Stimulated activated naive CD8-positive, alpha-beta T cell treated with anti-CD3 and anti-CD28 coated beads, Interleukin-15, Interleukin-2, amounts not matched to agents 100 ng/mL and 50 ng/mL, for 24 hours (primary cell): ENCODE results near the gene DDC.
"Not testable (repeated sequence)": the region's sequence is repeated elsewhere in the genome, so short reads cannot be mapped to it uniquely, and the experiment has no call there.

ENCODE experiments used
- H3K27ac Mint-ChIP-seq: one replicate; pipeline ENCODE4 v1.8.0; 2021; ENCODE audit warnings: mild to moderate bottlenecking, mixed read lengths
- H3K27me3 Mint-ChIP-seq: one replicate; pipeline ENCODE4 v1.8.0; 2021; ENCODE audit warnings: mixed read lengths
- H3K36me3 Mint-ChIP-seq: one replicate; pipeline ENCODE4 v1.8.0; 2021; ENCODE audit warnings: low read depth, mixed read lengths
- H3K4me1 Mint-ChIP-seq: one replicate; pipeline ENCODE4 v1.8.0; 2021; ENCODE audit warnings: low read depth, mixed read lengths
- H3K4me3 Mint-ChIP-seq: one replicate; pipeline ENCODE4 v1.8.0; 2021; ENCODE audit warnings: mild to moderate bottlenecking, mixed read lengths
- H3K9me3 Mint-ChIP-seq: one replicate; pipeline ENCODE4 v1.8.0; 2021; ENCODE audit warnings: mixed read lengths

Gene DDC

DNA sequence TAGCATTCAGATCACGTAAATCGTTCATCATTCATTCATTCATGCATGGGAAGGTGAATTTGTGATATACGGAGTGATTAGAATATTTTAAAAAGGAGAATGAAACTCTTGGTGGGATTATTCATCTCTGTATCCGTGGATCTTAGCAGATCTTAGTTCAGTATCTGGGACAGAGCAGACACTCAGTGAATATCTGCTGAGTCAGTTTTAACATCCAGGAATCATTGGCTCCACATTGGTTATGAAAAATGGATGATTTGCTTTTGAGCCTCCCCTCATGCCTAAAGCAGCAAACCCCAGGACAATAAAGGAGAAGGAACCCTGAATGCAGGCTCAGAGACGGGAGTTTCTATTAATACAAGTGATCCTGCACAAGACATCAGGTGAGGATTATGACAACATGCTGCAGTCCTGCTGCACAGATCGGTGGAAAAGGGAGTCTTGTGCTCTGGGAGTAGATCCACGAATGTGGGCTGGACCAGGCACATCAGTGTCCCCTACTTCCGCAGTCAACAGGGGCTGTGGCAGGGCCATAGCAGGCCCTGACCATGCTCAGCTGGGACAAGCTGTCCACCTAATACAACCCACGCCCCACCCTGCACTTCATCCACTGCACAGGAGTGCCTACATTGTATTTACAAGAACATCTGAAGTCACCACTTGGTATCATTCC lies 88.1 kb downstream of the DDC start:
- no peaks in the 10 kb centered on the region for H3K9me3 Mint-ChIP-seq
- H3K4me1 Mint-ChIP-seq, result peaks cover 4% of the 10 kb centered on the region
- no peak overlapping the region for H3K4me3 Mint-ChIP-seq
- no peak overlapping the region for H3K27ac Mint-ChIP-seq
- H3K36me3 Mint-ChIP-seq, result no peaks in the 10 kb centered on the region
- no peaks in the 10 kb centered on the region for H3K27me3 Mint-ChIP-seq

DNA sequence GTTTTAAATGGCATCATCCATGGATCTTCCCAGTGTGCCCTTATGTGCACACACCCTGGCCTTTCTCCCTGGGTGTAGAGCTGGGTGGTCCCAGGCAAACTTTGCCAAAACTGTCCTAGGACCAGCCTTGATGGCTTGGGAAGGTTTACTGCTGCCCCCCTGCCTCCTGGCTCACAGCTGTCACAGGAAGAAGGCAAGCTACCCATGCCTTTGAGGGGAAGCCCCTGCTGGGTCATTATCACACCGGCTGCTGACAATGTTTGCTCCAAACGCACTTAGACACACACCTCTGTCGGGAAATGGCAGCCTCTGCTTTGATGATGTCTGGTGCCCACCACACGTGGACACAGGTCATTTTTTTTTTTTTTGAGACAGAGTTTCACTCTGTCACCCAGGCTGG lies 89.9 kb downstream of the DDC start:
- Mint-ChIP-seq H3K4me3 (no peak overlapping the region), H3K27ac (no peak overlapping the region), H3K36me3 (no peaks in the 10 kb centered on the region), H3K4me1 (peaks cover 4% of the 10 kb centered on the region), H3K9me3 (no peaks in the 10 kb centered on the region), H3K27me3 (no peaks in the 10 kb centered on the region)

DNA sequence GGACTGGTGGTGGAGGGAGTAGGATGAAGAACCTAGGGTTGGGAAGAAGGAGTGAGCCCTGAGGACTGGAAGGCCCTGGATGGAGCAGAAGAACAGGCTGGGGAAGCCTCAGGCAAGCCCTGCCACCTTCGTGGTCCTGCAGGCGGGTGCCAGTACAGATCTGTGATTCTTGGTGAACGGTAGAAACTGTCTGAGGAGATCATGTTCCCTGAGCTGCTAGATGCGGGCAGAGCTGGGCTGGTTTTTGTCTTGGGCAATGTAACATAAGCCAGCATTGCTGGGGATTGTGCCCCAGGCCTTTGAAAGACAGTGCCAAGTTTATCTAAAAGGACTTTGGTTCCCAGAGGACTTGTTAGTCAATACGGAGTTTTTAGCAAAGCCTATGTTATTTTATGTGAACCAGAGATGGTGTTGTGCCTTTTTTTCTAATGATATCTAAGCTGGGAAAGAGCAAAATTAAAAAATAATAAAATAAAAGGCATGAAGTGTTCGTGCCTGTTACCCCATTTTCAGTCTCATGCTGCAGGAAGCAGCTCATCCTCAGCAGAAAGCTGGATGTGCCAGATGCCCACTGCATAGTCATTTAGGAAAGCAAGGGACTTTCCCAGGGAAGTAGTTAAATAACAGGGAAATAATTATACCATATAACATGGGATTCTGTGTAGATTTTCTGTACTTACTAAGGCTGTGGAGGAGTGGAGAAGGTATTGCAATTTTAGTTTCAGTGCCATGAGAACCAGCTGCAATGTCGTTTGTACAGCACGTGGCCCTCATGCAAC lies 90.6 kb downstream of the DDC start:
- Mint-ChIP-seq H3K9me3 (no peaks in the 10 kb centered on the region), H3K27ac (no peak overlapping the region), H3K4me3 (no peak overlapping the region), H3K36me3 (no peaks in the 10 kb centered on the region), H3K4me1 (peaks cover 4% of the 10 kb centered on the region), H3K27me3 (no peaks in the 10 kb centered on the region)

DNA sequence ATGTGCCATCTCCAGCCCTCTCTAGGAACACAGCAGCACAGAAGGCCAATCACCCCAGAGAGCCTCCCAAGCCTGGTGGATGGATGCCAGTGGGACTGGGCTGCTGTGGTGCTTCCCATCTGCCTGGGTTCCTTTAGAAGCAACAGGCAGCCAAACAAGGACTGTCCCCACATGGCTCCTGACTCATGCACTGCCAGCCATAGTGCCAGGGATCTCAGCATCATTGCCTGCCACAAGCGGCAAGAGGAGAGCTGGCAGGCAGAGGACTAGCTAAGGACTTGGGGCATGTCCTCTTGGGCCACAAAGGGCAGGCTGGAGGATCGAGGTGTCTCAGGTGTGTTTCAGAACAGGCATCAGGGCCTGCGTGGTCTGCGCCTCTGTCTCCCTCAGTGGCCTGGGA lies 91.7 kb downstream of the DDC start:
- Mint-ChIP-seq H3K9me3 (no peaks in the 10 kb centered on the region), H3K4me3 (no peak overlapping the region), H3K36me3 (no peaks in the 10 kb centered on the region), H3K4me1 (peaks cover 4% of the 10 kb centered on the region), H3K27ac (no peak overlapping the region), H3K27me3 (no peaks in the 10 kb centered on the region)

DNA sequence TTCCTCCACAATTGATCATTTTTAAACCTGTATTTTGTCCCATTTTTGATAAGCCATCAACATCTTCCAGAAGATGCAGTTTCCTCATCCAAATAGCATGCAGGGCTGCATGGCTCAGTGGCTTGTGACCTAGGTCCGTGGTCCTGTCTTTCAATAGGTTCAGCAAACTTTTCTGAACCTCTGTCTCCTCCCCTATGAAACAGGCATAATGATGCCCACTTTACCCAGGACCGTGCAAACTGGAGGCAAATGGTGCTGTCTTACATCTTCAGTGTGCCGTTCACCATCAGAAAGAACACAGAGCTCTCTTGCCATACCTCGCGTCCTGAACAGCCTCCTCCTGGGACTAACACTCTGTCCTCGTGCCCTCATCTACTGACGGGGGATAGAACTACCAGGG lies 92.8 kb downstream of the DDC start:
- Mint-ChIP-seq H3K36me3 (no peaks in the 10 kb centered on the region), H3K9me3 (no peaks in the 10 kb centered on the region), H3K27ac (no peak overlapping the region), H3K4me3 (no peak overlapping the region), H3K4me1 (peaks cover 14% of the 10 kb centered on the region), H3K27me3 (no peaks in the 10 kb centered on the region)

DNA sequence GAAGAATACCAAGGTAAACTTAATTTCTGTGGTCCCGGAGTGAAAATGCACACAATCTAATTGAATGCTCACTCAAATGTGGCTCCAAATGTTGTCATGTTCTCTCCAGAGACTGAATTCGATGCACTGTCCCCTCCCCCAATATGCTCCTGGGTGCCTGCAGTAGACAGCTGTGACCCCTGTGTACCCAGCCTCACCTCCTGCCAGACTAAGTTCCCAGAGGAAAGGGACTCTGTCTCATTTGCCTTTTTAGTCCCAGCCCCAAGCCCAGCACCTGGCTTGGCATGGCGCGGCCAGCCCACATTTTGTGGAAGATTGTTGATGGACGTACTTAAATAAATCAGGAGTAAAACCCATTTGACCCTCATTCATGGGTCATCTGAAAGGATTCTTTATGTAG lies 93.2 kb downstream of the DDC start:
- Mint-ChIP-seq H3K36me3 (no peaks in the 10 kb centered on the region), H3K4me3 (no peak overlapping the region), H3K27ac (no peak overlapping the region), H3K27me3 (peaks cover under 1% of the 10 kb centered on the region), H3K9me3 (no peaks in the 10 kb centered on the region), H3K4me1 (peaks cover 16% of the 10 kb centered on the region)

DNA sequence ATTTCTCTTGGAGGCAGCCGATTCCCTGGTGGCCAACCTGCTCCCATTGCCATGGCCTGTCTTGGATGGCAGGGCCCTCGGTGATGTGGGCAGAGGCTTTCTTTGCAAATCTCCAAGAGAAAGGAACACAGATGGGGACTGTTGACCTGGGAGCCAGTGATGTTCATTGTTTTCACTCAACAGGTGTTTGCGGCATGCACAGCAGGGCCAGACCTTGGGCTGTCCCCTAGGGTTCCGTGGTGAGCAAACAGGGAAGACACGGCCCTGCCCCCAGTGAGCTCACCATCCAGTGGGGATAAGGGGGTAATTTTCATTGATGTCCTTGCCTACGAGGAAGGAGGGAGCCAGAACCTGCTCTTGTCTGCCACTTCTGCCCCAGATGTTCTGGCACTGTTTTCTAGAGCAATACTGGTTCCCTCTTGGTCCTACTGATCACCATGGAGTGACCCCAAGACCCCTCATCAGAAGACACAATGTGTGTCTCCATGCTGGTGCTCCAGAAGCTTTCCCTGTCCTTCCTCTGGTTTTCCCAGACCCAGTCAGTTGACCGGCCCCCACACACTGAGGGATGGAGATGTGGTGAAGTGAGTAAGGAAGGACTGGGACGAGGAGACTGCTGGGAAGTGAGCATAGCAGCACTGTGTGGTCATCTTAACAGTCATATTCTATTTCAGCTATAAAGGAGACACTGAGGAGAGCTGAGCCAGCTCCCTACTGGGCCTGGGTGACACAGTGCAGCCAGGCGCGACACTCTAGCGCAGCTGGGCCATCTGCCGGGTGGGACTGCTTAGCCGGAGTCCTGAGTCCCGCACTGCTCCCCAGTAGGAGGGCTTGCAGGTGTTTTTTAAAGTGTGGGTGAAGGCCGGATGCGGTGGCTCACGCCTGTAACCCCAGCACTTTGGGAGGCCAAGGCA lies 94.7 kb downstream of the DDC start:
- Mint-ChIP-seq H3K4me1 (peaks cover 16% of the 10 kb centered on the region), H3K9me3 (no peaks in the 10 kb centered on the region), H3K27me3 (peaks cover 5% of the 10 kb centered on the region), H3K36me3 (no peaks in the 10 kb centered on the region), H3K27ac (no peak overlapping the region), H3K4me3 (no peak overlapping the region)

DNA sequence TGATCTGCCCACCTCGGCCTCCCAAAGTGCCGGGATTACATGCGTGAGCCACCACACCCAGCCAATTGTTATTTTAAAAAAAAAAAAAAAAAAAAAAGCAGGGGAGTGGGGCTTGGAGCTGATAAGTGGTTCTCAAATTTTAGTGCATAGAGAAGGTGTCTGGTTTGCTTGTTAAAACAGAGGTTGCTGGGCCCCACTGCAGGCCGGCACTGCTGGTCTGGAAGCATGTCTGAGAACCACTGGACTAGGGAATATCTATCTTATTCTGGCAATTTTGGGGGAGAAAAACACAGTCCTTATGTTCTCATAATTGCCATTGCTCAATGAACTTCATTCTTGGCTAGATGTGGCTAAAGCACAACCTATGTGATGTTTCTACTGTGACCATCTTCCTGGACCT lies 96.0 kb downstream of the DDC start:
- peaks cover 5% of the 10 kb centered on the region for H3K27me3 Mint-ChIP-seq
- no peak overlapping the region for H3K27ac Mint-ChIP-seq
- H3K4me3 Mint-ChIP-seq, result no peak overlapping the region
- no peaks in the 10 kb centered on the region for H3K9me3 Mint-ChIP-seq
- H3K4me1 Mint-ChIP-seq, result peaks cover 12% of the 10 kb centered on the region
- no peaks in the 10 kb centered on the region for H3K36me3 Mint-ChIP-seq

DNA sequence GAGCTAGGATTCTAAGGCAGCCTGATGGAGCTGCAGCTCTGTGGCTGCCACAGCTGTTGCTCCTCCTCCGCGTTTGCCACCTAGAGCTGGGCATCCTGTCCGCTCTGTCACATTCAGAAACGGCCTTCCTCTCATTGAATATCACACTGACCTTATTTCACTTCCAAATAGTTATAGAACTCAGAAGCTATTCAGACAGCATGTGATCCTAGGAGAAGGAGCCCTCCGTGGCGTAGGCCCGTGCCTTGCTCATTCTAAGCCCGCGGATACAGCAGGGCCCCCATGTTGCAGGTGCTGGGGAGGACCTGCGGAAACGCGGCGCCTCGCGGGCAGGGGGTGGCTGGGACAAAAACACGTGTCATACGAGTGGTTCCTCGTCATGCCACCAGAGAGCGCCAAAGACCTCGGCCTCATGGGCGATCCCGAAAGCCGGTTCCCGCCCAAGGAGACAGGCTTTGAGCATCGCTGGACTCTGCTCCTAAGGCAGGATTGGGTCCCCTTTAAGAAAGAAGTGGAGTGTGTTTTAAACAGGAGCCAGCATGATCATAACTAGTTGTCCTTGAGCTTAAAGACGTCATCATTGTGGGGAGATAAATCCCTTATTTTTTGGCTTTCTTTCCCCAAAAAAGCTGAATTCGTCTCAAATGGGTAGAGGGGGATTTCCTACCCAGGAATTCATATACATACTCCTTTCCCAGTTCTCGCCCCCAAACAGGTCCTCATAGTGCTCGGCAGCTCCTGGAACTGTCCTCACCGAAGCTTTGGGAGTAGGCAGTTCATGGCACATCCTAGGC lies 97.2 kb downstream of the DDC start:
- Mint-ChIP-seq H3K9me3 (no peaks in the 10 kb centered on the region), H3K4me3 (peak overlapping the region; percentile 38), H3K4me1 (peaks cover 12% of the 10 kb centered on the region), H3K27ac (no peak overlapping the region), H3K36me3 (no peaks in the 10 kb centered on the region), H3K27me3 (peaks cover 5% of the 10 kb centered on the region)

DNA sequence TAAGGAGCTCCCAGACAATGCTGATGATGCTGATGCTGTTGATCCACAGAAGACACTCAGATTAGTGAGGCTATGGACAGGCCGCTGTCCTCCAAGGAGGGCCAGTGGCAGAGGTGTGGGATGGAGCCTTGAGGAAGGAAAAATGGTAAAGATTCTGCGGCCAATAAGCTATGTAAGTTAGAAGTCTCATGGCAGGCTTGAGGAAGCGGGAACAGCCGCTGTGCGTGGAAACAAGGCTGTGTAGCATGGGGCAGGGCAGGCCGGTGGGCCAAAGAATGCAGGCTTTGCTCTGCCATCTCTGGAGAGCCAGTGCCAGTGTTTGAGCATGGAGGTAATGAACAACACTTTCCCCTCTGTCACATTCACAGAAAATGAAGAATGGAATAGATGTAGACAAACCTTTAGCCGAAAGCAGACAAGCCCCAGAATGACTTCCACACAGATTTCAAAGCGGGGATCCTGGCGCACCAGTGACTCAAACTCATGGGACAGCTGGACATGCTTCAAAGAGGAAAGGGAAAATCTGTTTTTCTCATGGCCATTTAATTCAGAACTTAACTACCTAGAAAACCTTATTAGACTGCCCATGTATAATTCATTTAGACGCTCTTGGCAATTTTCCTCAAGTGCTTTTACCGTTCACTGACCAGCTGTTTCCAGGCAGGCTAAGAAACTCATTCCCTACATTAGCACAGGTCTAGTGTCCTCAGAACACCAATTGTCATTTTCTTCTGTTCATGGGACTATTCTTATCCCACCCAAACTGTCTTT lies 98.2 kb downstream of the DDC start:
- Mint-ChIP-seq H3K36me3 (no peaks in the 10 kb centered on the region), H3K27ac (peak overlapping the region; percentile 13), H3K4me3 (no peak overlapping the region)

DNA sequence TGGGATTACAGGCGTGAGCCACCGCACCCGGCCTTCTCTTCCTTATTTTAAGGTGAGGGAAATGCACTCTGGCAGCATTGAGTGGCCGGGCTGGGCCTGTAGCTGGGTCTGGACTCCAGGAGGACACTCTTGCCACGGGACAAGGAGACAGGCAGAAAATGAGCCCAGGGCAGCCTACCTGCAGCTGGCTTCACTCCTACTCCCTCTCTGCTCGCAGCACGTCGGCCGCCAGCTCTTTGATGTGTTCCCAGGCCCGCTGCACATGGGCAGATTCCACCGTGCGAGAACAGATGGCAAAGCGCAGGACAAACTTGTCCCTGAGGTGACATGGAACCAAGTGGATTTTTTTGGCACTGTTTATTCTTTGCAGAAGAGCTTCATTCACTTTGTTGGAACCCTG lies 102.2 kb downstream of the DDC start:
- no peak overlapping the region for H3K4me3 Mint-ChIP-seq
- peaks cover 5% of the 10 kb centered on the region for H3K27me3 Mint-ChIP-seq
- peaks cover 8% of the 10 kb centered on the region for H3K4me1 Mint-ChIP-seq
- no peaks in the 10 kb centered on the region for H3K9me3 Mint-ChIP-seq
- no peak overlapping the region for H3K27ac Mint-ChIP-seq
- H3K36me3 Mint-ChIP-seq, result no peaks in the 10 kb centered on the region

More for the DNA sequence above, 98.2 kb downstream of the DDC start:
- Mint-ChIP-seq H3K9me3 (no peaks in the 10 kb centered on the region), H3K4me1 (peaks cover 12% of the 10 kb centered on the region), H3K27me3 (peaks cover 5% of the 10 kb centered on the region)

DNA sequence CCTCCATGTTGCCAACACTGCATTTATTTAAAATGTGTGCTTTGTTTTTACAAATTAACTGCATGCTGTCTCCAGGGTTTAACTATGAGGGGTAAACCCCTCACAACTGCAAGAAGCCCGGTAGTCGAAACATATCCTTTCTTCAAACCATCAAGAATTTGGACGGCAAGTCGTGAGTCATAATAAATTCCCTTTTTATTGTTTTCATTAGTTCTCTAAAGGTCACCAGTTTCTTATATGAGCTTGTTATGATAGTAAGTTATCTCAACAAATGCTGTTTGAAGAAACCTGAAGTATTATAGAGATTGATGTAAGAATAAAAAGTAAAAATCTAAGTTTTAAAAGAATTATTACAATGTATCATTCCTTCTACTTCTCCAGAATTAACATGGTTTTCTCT lies 102.8 kb downstream of the DDC start:
- no peak overlapping the region for H3K4me3 Mint-ChIP-seq
- H3K9me3 Mint-ChIP-seq, result no peaks in the 10 kb centered on the region
- H3K27ac Mint-ChIP-seq, result no peak overlapping the region
- peaks cover 10% of the 10 kb centered on the region for H3K27me3 Mint-ChIP-seq
- no peaks in the 10 kb centered on the region for H3K36me3 Mint-ChIP-seq
- peaks cover 1% of the 10 kb centered on the region for H3K4me1 Mint-ChIP-seq

DNA sequence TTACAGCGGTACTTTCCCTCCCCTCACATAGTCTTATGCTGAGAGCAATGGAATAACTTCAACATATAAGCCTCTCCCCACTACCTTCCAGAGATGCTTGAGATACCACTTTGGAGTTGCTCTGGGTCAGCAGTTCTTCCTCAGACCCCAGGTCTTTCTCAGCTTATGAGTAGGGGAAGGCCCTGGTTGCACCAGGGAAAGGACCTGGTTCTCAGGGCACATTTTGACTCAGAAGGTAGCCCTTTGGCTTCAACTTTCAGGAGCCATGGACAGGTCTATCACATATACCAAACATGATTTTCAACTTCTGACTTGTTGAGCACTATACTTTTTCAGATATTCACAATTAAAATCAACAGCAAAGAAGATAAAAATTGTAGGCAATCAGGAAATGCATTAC lies 103.5 kb downstream of the DDC start:
- Mint-ChIP-seq H3K4me3 (no peak overlapping the region), H3K27ac (no peak overlapping the region), H3K36me3 (no peaks in the 10 kb centered on the region), H3K4me1 (no peaks in the 10 kb centered on the region), H3K9me3 (no peaks in the 10 kb centered on the region), H3K27me3 (peaks cover 6% of the 10 kb centered on the region)

DNA sequence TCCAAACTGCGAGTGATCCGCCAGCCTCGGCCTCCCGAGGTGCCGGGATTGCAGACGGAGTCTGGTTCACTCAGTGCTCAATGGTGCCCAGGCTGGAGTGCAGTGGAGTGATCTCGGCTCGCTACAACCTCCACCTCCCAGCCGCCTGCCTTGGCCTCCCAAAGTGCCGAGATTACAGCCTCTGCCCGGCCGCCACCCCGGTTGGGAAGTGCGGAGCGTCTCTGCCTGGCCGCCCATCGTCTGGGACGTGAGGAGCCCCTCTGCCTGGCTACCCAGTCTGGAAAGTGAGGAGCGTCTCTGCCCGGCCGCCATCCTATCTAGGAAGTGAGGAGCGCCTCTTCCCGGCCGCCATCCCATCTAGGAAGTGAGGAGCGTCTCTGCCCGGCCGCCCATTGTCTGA lies 106.0 kb downstream of the DDC start:
- not testable (repeated sequence) for H3K36me3 Mint-ChIP-seq, H3K4me3 Mint-ChIP-seq, H3K27me3 Mint-ChIP-seq, H3K27ac Mint-ChIP-seq, H3K9me3 Mint-ChIP-seq, H3K4me1 Mint-ChIP-seq
